Liver (tissue), 9 donors: Measurements from ENCODE around the gene DCC. TPM values are rescaled to one million over a fixed set of nuclear protein-coding genes. Genes with fewer than 3 reads are reported as not detected.

ENCODE experiments used
- DNase-seq: peaks from one replicate; pipeline ENCODE4 v3.0.0-alpha.2; 2017; ENCODE audit warnings: low spot score
- H3K27ac ChIP-seq, 2 donors: one replicate each; pipeline ENCODE4 v1.7.0; 2013; ENCODE audit warnings: inconsistent platforms in 2 of 2, low read length in 2 of 2, control low read depth in 1 of 2, low read depth in 1 of 2, mild to moderate bottlenecking in 1 of 2
- H3K27me3 ChIP-seq, 4 donors: one replicate each; pipeline versions ENCODE4 v1.6.1 to v1.7.0; 2013; ENCODE audit warnings: low read length in 3 of 4, inconsistent platforms in 1 of 4, mild to moderate bottlenecking in 1 of 4, moderate library complexity in 1 of 4; ENCODE audit not compliant: control insufficient read depth in 4 of 4, insufficient read depth in 4 of 4
- H3K36me3 ChIP-seq, 4 donors: one replicate each; pipeline versions ENCODE4 v1.6.1 to v1.7.0; 2013; ENCODE audit warnings: low read length in 3 of 4, mild to moderate bottlenecking in 3 of 4, low read depth in 1 of 4, moderate library complexity in 1 of 4; ENCODE audit not compliant: control insufficient read depth in 4 of 4, insufficient read depth in 3 of 4
- H3K4me1 ChIP-seq, 4 donors: one replicate each; pipeline versions ENCODE4 v1.6.1 to v1.7.0; 2013; ENCODE audit warnings: low read length in 3 of 4, mild to moderate bottlenecking in 3 of 4, moderate library complexity in 1 of 4; ENCODE audit not compliant: control insufficient read depth in 4 of 4, insufficient read depth in 4 of 4
- H3K4me3 ChIP-seq, 3 donors: one replicate each; pipeline versions ENCODE4 v1.6.1 to v1.7.0; 2013; ENCODE audit warnings: low read length in 3 of 3, control low read depth in 1 of 3, low read depth in 1 of 3, mild to moderate bottlenecking in 1 of 3
- H3K9ac ChIP-seq, 2 donors: one replicate each; pipeline ENCODE4 v1.7.0; 2013; ENCODE audit warnings: low read length in 2 of 2, mild to moderate bottlenecking in 2 of 2, moderate library complexity in 2 of 2, control low read depth in 1 of 2, low read depth in 1 of 2
- H3K9me3 ChIP-seq, 4 donors: one replicate each; pipeline versions ENCODE4 v1.6.1 to v1.7.0; 2013; ENCODE audit warnings: low read length in 3 of 4; ENCODE audit not compliant: control insufficient read depth in 4 of 4
- FOXA1 ChIP-seq: IDR thresholded peaks from 2 replicates; pipeline ENCODE4 v1.6.1; 2016; ENCODE audit warnings: antibody characterized with exemption
- FOXA2 ChIP-seq: IDR thresholded peaks from 2 replicates; pipeline ENCODE4 v1.6.1; 2016; ENCODE audit warnings: antibody characterized with exemption
- HNF4A ChIP-seq, 2 donors: conservative IDR thresholded peaks; 2 replicates each; pipeline ENCODE4 v1.6.1; 2016; ENCODE audit warnings: antibody characterized with exemption in 2 of 2, mild to moderate bottlenecking in 2 of 2
- HNF4G ChIP-seq: IDR thresholded peaks from 2 replicates; pipeline ENCODE4 v1.6.1; 2016; ENCODE audit warnings: antibody characterized with exemption
- JUND ChIP-seq, 2 donors: IDR thresholded peaks; 2 replicates each; pipeline ENCODE4 v1.6.1; 2016; ENCODE audit warnings: antibody characterized with exemption in 2 of 2
- NR2F2 ChIP-seq: IDR thresholded peaks from 2 replicates; pipeline ENCODE4 v1.6.1; 2016; ENCODE audit warnings: antibody characterized with exemption
- RAD21 ChIP-seq, 2 donors: IDR thresholded peaks; 2 replicates each; pipeline ENCODE4 v1.6.1; 2016; ENCODE audit warnings: antibody characterized with exemption in 2 of 2, mild to moderate bottlenecking in 2 of 2
- SP1 ChIP-seq: IDR thresholded peaks from 2 replicates; pipeline ENCODE4 v1.6.1; 2018; ENCODE audit warnings: antibody characterized with exemption, mild to moderate bottlenecking
- TAF1 ChIP-seq: conservative IDR thresholded peaks from 2 replicates; pipeline ENCODE4 v1.6.1; 2016; ENCODE audit warnings: antibody characterized with exemption, mild to moderate bottlenecking
- YY1 ChIP-seq: IDR thresholded peaks from 2 replicates; pipeline ENCODE4 v1.6.1; 2016; ENCODE audit warnings: antibody characterized with exemption, mild to moderate bottlenecking
- WGBS: extraction: QIAGEN DNeasy Blood & Tissue Kit; methylation state at CpG from one replicate; pipeline ENCODE4 v1.1.7; 2013; 5-methylcytosine and 5-hydroxymethylcytosine counted together
- polyA plus RNA-seq, 2 donors: library from polyadenylated mRNA; stranded (reverse) in 1 of 2; unstranded in 1 of 2; fragments of 200-250 nt in 1 of 2; fragments of >200 nt in 1 of 2; fragmentation: Nextera tagmentation in 1 of 2; extraction: Ambion mirVana in 1 of 2; gene quantifications; one replicate each; pipeline versions ENCODE4 v1.2.1 to v1.2.3, GENCODE V29; 2013 to 2015
- total RNA-seq, 2 donors: library from RNA; depleted of rRNA; stranded (reverse); fragments of >200 nt; gene quantifications; one replicate each; pipeline ENCODE4 v1.2.3, GENCODE V29; 2014
- TF ChIP-seq, protein P1 (sequence below): IDR thresholded peaks from 2 replicates; pipeline ENCODE4 v1.6.1; 2016; ENCODE audit warnings: antibody characterized with exemption
- TF ChIP-seq, protein P2 (sequence below): IDR thresholded peaks from 2 replicates; pipeline ENCODE4 v1.6.1; 2016; ENCODE audit warnings: antibody characterized with exemption
- TF ChIP-seq, protein P3 (sequence below): IDR thresholded peaks from 2 replicates; pipeline ENCODE4 v1.6.1; 2016; ENCODE audit warnings: antibody characterized with exemption, mild to moderate bottlenecking
- TF ChIP-seq, protein P4 (sequence below): IDR thresholded peaks from 2 replicates; pipeline ENCODE4 v1.6.1; 2016; ENCODE audit warnings: antibody characterized with exemption
- donor health status: healthy.
- donor health status: healthy.
- donor health status: healthy.
- donor health status: healthy.
- donor health status: healthy.

DCC gene
- total and polyA plus RNA-seq, 4 donors: under 0.01 to 0.03 TPM; not detected in 2

DNA sequence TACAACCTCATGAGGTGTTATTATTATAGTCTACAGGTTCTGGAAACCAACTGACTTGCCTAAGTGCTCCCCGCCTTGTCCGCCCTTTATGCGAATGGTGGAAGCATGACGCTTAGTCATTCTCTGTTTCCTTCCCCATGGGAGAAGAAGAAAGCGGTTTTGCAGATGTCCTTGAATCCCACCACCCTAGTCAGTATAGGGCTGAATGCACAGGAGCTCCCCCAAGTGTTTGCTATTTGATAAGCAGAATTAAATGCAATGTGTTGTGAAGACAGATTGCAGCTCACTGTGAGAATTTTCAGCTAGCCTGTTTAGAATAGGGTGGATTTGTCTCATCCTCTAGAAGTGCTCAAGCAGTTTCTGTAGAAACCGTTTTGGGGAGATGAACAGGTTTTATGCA lies 652.0 kb downstream of the DCC start:
- TF ChIP-seq NR2F2 (no peak), RAD21 (IDR thresholded peaks at IDR 0.05) (no peak), TAF1 (no peak), YY1 (no peak)
- TF ChIP-seq, protein P1, sequence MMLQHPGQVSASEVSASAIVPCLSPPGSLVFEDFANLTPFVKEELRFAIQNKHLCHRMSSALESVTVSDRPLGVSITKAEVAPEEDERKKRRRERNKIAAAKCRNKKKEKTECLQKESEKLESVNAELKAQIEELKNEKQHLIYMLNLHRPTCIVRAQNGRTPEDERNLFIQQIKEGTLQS: no peak
- TF ChIP-seq, protein P2, sequence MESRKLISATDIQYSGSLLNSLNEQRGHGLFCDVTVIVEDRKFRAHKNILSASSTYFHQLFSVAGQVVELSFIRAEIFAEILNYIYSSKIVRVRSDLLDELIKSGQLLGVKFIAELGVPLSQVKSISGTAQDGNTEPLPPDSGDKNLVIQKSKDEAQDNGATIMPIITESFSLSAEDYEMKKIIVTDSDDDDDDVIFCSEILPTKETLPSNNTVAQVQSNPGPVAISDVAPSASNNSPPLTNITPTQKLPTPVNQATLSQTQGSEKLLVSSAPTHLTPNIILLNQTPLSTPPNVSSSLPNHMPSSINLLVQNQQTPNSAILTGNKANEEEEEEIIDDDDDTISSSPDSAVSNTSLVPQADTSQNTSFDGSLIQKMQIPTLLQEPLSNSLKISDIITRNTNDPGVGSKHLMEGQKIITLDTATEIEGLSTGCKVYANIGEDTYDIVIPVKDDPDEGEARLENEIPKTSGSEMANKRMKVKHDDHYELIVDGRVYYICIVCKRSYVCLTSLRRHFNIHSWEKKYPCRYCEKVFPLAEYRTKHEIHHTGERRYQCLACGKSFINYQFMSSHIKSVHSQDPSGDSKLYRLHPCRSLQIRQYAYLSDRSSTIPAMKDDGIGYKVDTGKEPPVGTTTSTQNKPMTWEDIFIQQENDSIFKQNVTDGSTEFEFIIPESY: no peak
- H3K27me3 ChIP-seq: no peaks in the 10 kb centered on the region
- H3K9ac ChIP-seq: no peak overlapping the region
- H3K36me3 ChIP-seq: no peaks in the 10 kb centered on the region
- peaks cover 0 to 9% (median 2%) of the 10 kb centered on the region in 4 donors for H3K4me1 ChIP-seq
- no peak for DNase-seq
- H3K4me3 ChIP-seq: no peak overlapping the region
- H3K9me3 ChIP-seq: no peaks in the 10 kb centered on the region
- WGBS: 65% methylated on average over 6 of the region's 6 CpGs
- no peak overlapping the region for H3K27ac ChIP-seq

DNA sequence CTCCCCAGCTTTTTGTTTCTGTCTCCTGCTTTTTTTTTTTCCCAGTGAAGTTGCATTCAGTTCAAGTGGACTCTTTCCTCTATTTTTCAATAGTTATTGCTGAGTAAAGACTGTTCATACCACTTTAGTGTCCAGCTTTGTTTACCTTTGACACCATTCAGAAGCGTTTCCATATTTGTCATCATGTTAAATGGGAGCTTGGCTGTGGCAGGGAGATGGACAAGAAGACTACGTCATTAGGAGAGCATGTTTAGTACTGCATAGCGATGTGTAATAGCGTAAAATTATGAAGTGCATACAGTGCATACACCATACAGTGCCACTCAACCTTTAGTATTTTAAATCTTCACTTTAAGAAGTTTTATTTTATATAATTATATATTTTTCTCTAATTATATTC lies 655.9 kb downstream of the DCC start:
- no peak overlapping the region for H3K4me3 ChIP-seq
- no peak for TF ChIP-seq RAD21 (IDR thresholded peaks at IDR 0.05)
- no peak for TF ChIP-seq YY1
- TF ChIP-seq FOXA2: no peak
- no peak for TF ChIP-seq TAF1
- TF ChIP-seq, protein P2: no peak
- TF ChIP-seq, protein P3, sequence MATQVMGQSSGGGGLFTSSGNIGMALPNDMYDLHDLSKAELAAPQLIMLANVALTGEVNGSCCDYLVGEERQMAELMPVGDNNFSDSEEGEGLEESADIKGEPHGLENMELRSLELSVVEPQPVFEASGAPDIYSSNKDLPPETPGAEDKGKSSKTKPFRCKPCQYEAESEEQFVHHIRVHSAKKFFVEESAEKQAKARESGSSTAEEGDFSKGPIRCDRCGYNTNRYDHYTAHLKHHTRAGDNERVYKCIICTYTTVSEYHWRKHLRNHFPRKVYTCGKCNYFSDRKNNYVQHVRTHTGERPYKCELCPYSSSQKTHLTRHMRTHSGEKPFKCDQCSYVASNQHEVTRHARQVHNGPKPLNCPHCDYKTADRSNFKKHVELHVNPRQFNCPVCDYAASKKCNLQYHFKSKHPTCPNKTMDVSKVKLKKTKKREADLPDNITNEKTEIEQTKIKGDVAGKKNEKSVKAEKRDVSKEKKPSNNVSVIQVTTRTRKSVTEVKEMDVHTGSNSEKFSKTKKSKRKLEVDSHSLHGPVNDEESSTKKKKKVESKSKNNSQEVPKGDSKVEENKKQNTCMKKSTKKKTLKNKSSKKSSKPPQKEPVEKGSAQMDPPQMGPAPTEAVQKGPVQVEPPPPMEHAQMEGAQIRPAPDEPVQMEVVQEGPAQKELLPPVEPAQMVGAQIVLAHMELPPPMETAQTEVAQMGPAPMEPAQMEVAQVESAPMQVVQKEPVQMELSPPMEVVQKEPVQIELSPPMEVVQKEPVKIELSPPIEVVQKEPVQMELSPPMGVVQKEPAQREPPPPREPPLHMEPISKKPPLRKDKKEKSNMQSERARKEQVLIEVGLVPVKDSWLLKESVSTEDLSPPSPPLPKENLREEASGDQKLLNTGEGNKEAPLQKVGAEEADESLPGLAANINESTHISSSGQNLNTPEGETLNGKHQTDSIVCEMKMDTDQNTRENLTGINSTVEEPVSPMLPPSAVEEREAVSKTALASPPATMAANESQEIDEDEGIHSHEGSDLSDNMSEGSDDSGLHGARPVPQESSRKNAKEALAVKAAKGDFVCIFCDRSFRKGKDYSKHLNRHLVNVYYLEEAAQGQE: no peak
- DNase-seq: no peak
- H3K9me3 ChIP-seq: no peaks in the 10 kb centered on the region
- no peak overlapping the region for H3K27ac ChIP-seq
- no peaks in the 10 kb centered on the region for H3K36me3 ChIP-seq
- no peaks in the 10 kb centered on the region for H3K27me3 ChIP-seq
- H3K4me1 ChIP-seq: peaks cover 0 to 8% (median 2%) of the 10 kb centered on the region in 4 donors
- no peak overlapping the region for H3K9ac ChIP-seq
- WGBS: 85% methylated on average over 4 of the region's 4 CpGs

DNA sequence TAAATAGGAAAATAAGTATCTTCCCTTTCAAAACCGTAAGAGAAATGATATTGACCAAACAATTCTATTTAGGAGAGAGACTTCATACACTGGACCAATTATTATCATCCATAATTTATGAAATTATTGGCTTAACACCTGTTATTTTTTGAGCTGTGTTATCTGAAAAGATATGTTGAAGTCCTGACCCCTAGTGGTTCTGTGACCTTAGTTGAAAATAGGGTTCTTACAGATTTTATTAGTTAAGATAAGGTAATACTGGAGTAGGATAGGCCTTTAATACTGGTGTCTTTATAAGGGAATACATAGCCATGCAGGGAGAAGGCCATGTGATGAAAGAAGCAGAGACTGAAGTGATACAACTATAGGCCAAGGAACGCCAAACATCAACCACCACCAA lies 659.6 kb downstream of the DCC start:
- Histone ChIP-seq H3K4me3 (no peak overlapping the region), H3K36me3 (no peaks in the 10 kb centered on the region), H3K27ac (no peak overlapping the region), H3K9me3 (no peaks in the 10 kb centered on the region), H3K9ac (no peak overlapping the region), H3K4me1 (no peaks in the 10 kb centered on the region), H3K27me3 (no peaks in the 10 kb centered on the region)
- no peak for DNase-seq
- TF ChIP-seq, protein P4, sequence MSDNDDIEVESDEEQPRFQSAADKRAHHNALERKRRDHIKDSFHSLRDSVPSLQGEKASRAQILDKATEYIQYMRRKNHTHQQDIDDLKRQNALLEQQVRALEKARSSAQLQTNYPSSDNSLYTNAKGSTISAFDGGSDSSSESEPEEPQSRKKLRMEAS: no peak
- no peak for TF ChIP-seq HNF4G
- no peak for TF ChIP-seq SP1
- TF ChIP-seq YY1: no peak
- no peak for TF ChIP-seq HNF4A (conservative IDR thresholded peaks at IDR 0.05)
- TF ChIP-seq NR2F2: no peak
- no peak for TF ChIP-seq TAF1
- no peak for TF ChIP-seq JUND (IDR thresholded peaks at IDR 0.05)
- TF ChIP-seq FOXA2: no peak
- TF ChIP-seq, protein P3: no peak
- TF ChIP-seq RAD21 (IDR thresholded peaks at IDR 0.05): no peak
- no peak for TF ChIP-seq FOXA1
- 83% methylated on average over 2 of the region's 2 CpGs for WGBS
